Measurements from ENCODE around the gene ZNF507. TPM values are rescaled to one million over a fixed set of nuclear protein-coding genes. Genes with fewer than 3 reads are reported as not detected.
A peak's percentile ranks its signal among the peaks of the same experiment; 100 is the strongest.

The ZNF507 gene
- total and polyA plus RNA-seq, 12 donors, result 2.7 to 26.6 (median 17.4) TPM

DNA sequence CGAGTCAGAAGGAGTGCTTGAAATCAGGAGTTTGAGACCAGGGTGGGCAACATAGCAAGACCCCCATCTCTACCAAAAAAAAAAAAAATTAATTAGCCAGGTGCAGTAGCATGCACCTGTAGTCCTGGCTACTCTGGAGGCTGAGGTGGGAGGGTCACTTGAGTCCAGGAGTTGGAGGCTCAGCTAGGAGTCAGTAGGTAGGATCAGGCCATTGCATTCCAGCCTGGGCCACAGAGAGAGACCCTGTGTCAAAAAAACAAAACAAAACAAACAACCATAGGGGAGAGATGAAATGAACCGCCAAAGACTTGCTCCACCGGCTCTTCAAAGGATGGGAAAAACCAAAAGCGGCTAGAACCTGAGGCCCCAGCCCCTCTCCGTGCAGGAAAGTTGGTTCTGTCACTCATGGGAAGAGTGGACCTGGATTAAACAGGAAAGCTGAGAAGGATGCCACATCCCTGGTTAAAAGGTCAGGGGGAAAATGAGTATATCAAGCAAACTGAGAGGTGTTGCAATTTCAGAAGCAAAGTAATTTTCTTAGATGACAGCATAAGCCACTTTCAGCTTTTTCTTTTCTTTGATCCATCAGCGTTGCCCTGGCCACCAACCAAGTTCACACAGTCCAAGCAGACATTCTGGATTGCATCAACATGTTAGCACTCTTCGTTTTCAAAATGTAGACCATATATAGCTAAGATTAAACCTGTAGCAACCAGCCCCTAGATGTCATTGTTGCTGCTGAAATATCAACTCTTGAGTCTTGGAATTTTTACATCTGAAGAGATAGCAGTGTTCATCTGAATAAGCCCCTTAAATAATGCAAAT is 8.9 kb upstream of the ZNF507 start:
- peak overlapping the region in 8 of 10 donors; percentile 29 to 49 (median 42) for H3K4me3 ChIP-seq
- intact Hi-C loops (cut with DNase I), result loop anchor here in 6 of 10 donors (5.0 to 10.0 kb wide), 4 partner anchors 228 to 238 kb away; no protein-coding TSS in a partner anchor
- TF ChIP-seq, protein P1, sequence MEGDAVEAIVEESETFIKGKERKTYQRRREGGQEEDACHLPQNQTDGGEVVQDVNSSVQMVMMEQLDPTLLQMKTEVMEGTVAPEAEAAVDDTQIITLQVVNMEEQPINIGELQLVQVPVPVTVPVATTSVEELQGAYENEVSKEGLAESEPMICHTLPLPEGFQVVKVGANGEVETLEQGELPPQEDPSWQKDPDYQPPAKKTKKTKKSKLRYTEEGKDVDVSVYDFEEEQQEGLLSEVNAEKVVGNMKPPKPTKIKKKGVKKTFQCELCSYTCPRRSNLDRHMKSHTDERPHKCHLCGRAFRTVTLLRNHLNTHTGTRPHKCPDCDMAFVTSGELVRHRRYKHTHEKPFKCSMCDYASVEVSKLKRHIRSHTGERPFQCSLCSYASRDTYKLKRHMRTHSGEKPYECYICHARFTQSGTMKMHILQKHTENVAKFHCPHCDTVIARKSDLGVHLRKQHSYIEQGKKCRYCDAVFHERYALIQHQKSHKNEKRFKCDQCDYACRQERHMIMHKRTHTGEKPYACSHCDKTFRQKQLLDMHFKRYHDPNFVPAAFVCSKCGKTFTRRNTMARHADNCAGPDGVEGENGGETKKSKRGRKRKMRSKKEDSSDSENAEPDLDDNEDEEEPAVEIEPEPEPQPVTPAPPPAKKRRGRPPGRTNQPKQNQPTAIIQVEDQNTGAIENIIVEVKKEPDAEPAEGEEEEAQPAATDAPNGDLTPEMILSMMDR (IDR thresholded peaks at IDR 0.05), result peak in 3 of 9 donors; percentile 25 to 29 (median 28)
- 39 to 43% methylated on average over 7 of the region's 7 CpGs for WGBS, 2 donors
- peak overlapping the region in 4 of 10 donors; percentile 12 to 58 (median 24) for H3K27ac ChIP-seq
- H3K27me3 ChIP-seq, result peaks cover 0 to 95% (median 0%) of the 10 kb centered on the region in 7 donors
- ATAC-seq, result peak in 7 of 8 donors; percentile 40 to 69 (median 59)
- H3K9me3 ChIP-seq, result no peaks in the 10 kb centered on the region
- peaks cover 0 to 9% (median 0%) of the 10 kb centered on the region in 9 donors for H3K4me1 ChIP-seq
- no peaks in the 10 kb centered on the region for H3K36me3 ChIP-seq
- DNase-seq, result no peak

DNA sequence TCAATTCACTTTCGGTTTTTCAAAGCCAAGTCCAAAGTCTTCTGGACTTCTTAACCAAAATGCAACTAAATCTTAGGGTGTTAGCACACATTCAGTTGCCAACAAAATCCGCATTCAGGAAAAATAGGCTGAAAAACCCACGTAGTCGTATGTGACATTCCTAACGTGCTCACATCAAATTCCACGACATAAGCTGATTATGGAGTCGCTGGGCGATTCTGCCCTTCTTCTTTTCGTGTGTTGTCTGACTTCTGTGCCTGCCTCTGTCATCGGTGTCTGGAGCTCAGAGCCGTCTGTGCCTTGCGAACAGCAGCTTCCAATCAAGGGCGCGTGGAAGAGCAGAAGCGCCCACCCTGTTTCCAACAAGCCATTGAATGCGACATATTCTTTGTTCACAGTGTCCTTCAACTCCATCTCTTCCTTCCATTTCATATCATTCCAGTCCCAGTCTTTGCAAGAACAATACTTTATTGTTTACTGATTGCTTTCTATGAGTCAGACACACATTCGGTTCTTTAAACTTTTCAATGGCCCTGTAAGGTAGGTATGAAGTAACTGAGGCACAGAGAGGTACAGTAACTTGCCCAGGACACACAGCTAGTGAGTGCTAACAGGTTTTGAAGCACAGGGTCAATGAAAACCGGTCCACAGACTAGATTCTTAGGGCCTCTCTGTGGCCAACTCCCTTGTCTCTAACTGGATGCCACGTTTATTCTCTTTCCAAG is 8.2 kb upstream of the ZNF507 start:
- Histone ChIP-seq H3K4me1 (peaks cover 0 to 9% (median 0%) of the 10 kb centered on the region in 9 donors), H3K4me3 (peak overlapping the region in 8 of 10 donors; percentile 29 to 49 (median 42)), H3K9me3 (no peaks in the 10 kb centered on the region), H3K27ac (peak overlapping the region in 4 of 10 donors; percentile 12 to 58 (median 24)), H3K36me3 (no peaks in the 10 kb centered on the region), H3K27me3 (peaks cover 0 to 95% (median 0%) of the 10 kb centered on the region in 7 donors)
- ATAC-seq (peak in 3 of 8 donors; percentile 13 to 42 (median 31)), DNase-seq (no peak)
- TF ChIP-seq, protein P1 (IDR thresholded peaks at IDR 0.05), result no peak
- intact Hi-C loops (cut with DNase I), result loop anchor here in 6 of 10 donors (5.0 to 10.0 kb wide), 4 partner anchors 228 to 238 kb away; no protein-coding TSS in a partner anchor
- 34 to 46% methylated on average over 19 of the region's 19 CpGs for WGBS, 2 donors

DNA sequence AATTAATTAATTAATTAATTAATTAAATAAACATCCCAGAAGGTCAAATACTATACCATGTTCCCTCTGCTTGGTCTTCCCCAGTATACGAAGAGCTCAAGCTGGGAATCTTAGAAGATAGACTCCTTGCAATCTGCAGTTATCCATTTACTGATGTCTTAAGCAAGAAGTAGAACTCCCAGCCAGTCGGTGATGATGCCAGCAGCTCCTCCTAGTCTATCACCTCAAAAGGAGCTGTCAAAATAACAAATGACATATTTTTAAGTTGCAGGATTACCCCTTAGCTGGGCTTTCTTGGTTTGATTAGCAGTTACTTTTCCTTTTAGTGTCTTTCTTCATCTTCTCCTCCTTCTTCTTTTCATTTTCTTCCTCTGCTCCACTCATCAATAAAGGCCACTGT is 6.0 kb upstream of the ZNF507 start:
- ATAC-seq (no peak), DNase-seq (no peak)
- Histone ChIP-seq H3K27me3 (peaks cover 0 to 95% (median 0%) of the 10 kb centered on the region in 7 donors), H3K36me3 (no peaks in the 10 kb centered on the region), H3K4me1 (peaks cover 0 to 9% (median 0%) of the 10 kb centered on the region in 9 donors), H3K4me3 (no peak overlapping the region), H3K9me3 (no peaks in the 10 kb centered on the region), H3K27ac (no peak overlapping the region)
- TF ChIP-seq, protein P1 (IDR thresholded peaks at IDR 0.05), result no peak
- intact Hi-C loops (cut with DNase I), result loop anchor here in 6 of 10 donors (5.0 to 10.0 kb wide), 4 partner anchors 225 to 235 kb away; no protein-coding TSS in a partner anchor
- 87 to 96% methylated on average over 2 of the region's 2 CpGs for WGBS, 2 donors
